Measurements from ENCODE around the gene BRPF1.

DNA sequence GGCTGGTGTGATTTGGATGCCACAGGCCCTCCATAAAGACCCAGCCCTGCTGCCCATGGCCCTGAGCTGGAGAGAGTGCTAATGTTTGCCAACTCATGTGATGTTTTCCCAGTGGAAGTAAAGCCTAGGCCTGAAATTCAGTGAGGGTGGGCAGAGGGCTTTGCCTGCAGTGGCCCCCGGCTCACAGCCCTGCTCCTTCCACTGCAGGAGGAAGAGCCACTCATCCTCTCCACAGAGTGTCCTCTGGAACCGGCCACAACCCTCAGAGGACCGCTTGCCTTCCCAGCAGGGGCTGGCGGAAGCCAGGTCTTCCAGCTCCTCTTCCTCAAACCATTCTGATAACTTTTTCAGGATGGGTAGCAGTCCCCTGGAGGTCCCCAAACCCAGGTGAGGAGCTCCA, 41.8 kb upstream of the BRPF1 start:
- TF ChIP-seq, protein P1, sequence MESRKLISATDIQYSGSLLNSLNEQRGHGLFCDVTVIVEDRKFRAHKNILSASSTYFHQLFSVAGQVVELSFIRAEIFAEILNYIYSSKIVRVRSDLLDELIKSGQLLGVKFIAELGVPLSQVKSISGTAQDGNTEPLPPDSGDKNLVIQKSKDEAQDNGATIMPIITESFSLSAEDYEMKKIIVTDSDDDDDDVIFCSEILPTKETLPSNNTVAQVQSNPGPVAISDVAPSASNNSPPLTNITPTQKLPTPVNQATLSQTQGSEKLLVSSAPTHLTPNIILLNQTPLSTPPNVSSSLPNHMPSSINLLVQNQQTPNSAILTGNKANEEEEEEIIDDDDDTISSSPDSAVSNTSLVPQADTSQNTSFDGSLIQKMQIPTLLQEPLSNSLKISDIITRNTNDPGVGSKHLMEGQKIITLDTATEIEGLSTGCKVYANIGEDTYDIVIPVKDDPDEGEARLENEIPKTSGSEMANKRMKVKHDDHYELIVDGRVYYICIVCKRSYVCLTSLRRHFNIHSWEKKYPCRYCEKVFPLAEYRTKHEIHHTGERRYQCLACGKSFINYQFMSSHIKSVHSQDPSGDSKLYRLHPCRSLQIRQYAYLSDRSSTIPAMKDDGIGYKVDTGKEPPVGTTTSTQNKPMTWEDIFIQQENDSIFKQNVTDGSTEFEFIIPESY (IDR thresholded peaks at IDR 0.05; ENCODE audit: borderline replicate concordance, low read depth): no peak
- TF ChIP-seq, protein P2, sequence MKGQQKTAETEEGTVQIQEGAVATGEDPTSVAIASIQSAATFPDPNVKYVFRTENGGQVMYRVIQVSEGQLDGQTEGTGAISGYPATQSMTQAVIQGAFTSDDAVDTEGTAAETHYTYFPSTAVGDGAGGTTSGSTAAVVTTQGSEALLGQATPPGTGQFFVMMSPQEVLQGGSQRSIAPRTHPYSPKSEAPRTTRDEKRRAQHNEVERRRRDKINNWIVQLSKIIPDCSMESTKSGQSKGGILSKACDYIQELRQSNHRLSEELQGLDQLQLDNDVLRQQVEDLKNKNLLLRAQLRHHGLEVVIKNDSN (IDR thresholded peaks at IDR 0.05; ENCODE audit: borderline replicate concordance, low read depth): no peak
- TF ChIP-seq, protein P3, sequence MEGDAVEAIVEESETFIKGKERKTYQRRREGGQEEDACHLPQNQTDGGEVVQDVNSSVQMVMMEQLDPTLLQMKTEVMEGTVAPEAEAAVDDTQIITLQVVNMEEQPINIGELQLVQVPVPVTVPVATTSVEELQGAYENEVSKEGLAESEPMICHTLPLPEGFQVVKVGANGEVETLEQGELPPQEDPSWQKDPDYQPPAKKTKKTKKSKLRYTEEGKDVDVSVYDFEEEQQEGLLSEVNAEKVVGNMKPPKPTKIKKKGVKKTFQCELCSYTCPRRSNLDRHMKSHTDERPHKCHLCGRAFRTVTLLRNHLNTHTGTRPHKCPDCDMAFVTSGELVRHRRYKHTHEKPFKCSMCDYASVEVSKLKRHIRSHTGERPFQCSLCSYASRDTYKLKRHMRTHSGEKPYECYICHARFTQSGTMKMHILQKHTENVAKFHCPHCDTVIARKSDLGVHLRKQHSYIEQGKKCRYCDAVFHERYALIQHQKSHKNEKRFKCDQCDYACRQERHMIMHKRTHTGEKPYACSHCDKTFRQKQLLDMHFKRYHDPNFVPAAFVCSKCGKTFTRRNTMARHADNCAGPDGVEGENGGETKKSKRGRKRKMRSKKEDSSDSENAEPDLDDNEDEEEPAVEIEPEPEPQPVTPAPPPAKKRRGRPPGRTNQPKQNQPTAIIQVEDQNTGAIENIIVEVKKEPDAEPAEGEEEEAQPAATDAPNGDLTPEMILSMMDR (IDR thresholded peaks at IDR 0.05): no peak
- TF ChIP-seq RAD21 (IDR thresholded peaks at IDR 0.05; ENCODE audit: low read length): no peak
- TF ChIP-seq MXI1 (IDR thresholded peaks at IDR 0.05; ENCODE audit: low read depth, low read length): no peak
- TF ChIP-seq POLR2AphosphoS5 (IDR thresholded peaks at IDR 0.05; ENCODE audit: low read depth, low read length): no peak
- TF ChIP-seq, protein P4, sequence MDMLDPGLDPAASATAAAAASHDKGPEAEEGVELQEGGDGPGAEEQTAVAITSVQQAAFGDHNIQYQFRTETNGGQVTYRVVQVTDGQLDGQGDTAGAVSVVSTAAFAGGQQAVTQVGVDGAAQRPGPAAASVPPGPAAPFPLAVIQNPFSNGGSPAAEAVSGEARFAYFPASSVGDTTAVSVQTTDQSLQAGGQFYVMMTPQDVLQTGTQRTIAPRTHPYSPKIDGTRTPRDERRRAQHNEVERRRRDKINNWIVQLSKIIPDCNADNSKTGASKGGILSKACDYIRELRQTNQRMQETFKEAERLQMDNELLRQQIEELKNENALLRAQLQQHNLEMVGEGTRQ (IDR thresholded peaks at IDR 0.05; ENCODE audit: borderline replicate concordance, low read depth, low read length): no peak
- TF ChIP-seq, protein P5, sequence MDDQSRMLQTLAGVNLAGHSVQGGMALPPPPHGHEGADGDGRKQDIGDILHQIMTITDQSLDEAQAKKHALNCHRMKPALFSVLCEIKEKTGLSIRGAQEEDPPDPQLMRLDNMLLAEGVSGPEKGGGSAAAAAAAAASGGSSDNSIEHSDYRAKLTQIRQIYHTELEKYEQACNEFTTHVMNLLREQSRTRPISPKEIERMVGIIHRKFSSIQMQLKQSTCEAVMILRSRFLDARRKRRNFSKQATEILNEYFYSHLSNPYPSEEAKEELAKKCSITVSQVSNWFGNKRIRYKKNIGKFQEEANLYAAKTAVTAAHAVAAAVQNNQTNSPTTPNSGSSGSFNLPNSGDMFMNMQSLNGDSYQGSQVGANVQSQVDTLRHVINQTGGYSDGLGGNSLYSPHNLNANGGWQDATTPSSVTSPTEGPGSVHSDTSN (IDR thresholded peaks at IDR 0.05): no peak
- TF ChIP-seq GATA2 (CRISPR knock-in tag; IDR thresholded peaks at IDR 0.05): no peak
- no peak for TF ChIP-seq FOXM1 (IDR thresholded peaks at IDR 0.05; ENCODE audit: low read depth)
- TF ChIP-seq SMC3 (IDR thresholded peaks at IDR 0.05; ENCODE audit: low read depth, low read length): no peak
- TF ChIP-seq, protein P6, sequence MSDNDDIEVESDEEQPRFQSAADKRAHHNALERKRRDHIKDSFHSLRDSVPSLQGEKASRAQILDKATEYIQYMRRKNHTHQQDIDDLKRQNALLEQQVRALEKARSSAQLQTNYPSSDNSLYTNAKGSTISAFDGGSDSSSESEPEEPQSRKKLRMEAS (IDR thresholded peaks at IDR 0.05; ENCODE audit: low read depth): no peak
- no peak for TF ChIP-seq SIN3A (IDR thresholded peaks at IDR 0.05; ENCODE audit: borderline replicate concordance, low read depth, low read length)
- no peak for TF ChIP-seq RXRA (IDR thresholded peaks at IDR 0.05; ENCODE audit: borderline replicate concordance, low read depth)
